ENCODE results near the gene GANC. TPM values are rescaled to one million over a fixed set of nuclear protein-coding genes. Genes with fewer than 3 reads are reported as not detected.

Gene GANC
- total RNA-seq, 1 donor from 2014 or later: 12.5 TPM

GRCh38 chr15:42329992-42330391 lies 57.0 kb downstream of the GANC start:
- no peaks in the 10 kb centered on the region for H3K27me3 Mint-ChIP-seq (ENCODE audit: low read depth, unreplicated experiment)
- DNase-seq (ENCODE audit: low read depth) (no peak), FAIRE-seq (no peak)
- no peak overlapping the region for H3K4me3 Mint-ChIP-seq (ENCODE audit: unreplicated experiment)
- Histone ChIP-seq H3K9ac (ENCODE audit: low read length) (no peak overlapping the region), H3K27ac (ENCODE audit: low read depth, low read length) (no peak overlapping the region), H2AFZ (ENCODE audit: low read depth, low read length) (no peak overlapping the region), H3K4me1 (ENCODE audit: insufficient read depth, low read length) (no peaks in the 10 kb centered on the region), H3K27me3 (ENCODE audit: insufficient read depth, low read length) (no peaks in the 10 kb centered on the region), H3K79me2 (ENCODE audit: insufficient read depth, low read length) (no peaks in the 10 kb centered on the region), H3K9me3 (ENCODE audit: insufficient read depth, low read depth, low read length) (no peaks in the 10 kb centered on the region), H3K36me3 (ENCODE audit: insufficient read depth, low read length) (no peaks in the 10 kb centered on the region), H3K4me2 (ENCODE audit: low read length) (no peak overlapping the region), H4K20me1 (ENCODE audit: insufficient read depth, low read length) (no peaks in the 10 kb centered on the region), H3K4me3 (ENCODE audit: insufficient read depth, low read depth, low read length) (no peak overlapping the region)
- TF ChIP-seq EZH2 (IDR thresholded peaks at IDR 0.05; ENCODE audit: insufficient read depth, low read length) (no peak), CTCF (IDR thresholded peaks at IDR 0.05; ENCODE audit: insufficient read depth, low read depth, low read length) (no peak)
- H3K36me3 Mint-ChIP-seq (ENCODE audit: low read depth, unreplicated experiment): peaks cover 3% of the 10 kb centered on the region
- H3K4me1 Mint-ChIP-seq (ENCODE audit: low read depth, unreplicated experiment): peaks cover 7% of the 10 kb centered on the region
- H3K9me3 Mint-ChIP-seq (ENCODE audit: unreplicated experiment): peaks cover 3% of the 10 kb centered on the region
- H3K27ac Mint-ChIP-seq (ENCODE audit: unreplicated experiment): no peak overlapping the region

- Mint-ChIP-seq H3K27ac (ENCODE audit: unreplicated experiment) (no peak overlapping the region), H3K27me3 (ENCODE audit: low read depth, unreplicated experiment) (no peaks in the 10 kb centered on the region), H3K4me1 (ENCODE audit: low read depth, unreplicated experiment) (peaks cover 7% of the 10 kb centered on the region), H3K9me3 (ENCODE audit: unreplicated experiment) (peaks cover 10% of the 10 kb centered on the region), H3K36me3 (ENCODE audit: low read depth, unreplicated experiment) (peaks cover 7% of the 10 kb centered on the region), H3K4me3 (ENCODE audit: unreplicated experiment) (no peak overlapping the region)
- no peaks in the 10 kb centered on the region for H3K79me2 ChIP-seq (ENCODE audit: insufficient read depth, low read length)
- FAIRE-seq: no peak
- no peak for TF ChIP-seq EZH2 (IDR thresholded peaks at IDR 0.05; ENCODE audit: insufficient read depth, low read length)
- no peak for TF ChIP-seq CTCF (IDR thresholded peaks at IDR 0.05; ENCODE audit: insufficient read depth, low read depth, low read length)
- H2AFZ ChIP-seq (ENCODE audit: low read depth, low read length): no peak overlapping the region
- no peak overlapping the region for H3K4me2 ChIP-seq (ENCODE audit: low read length)
- no peaks in the 10 kb centered on the region for H3K27me3 ChIP-seq (ENCODE audit: insufficient read depth, low read length)
- H3K9ac ChIP-seq (ENCODE audit: low read length): no peak overlapping the region
- H3K36me3 ChIP-seq (ENCODE audit: insufficient read depth, low read length): no peaks in the 10 kb centered on the region
- H3K4me1 ChIP-seq (ENCODE audit: insufficient read depth, low read length): no peaks in the 10 kb centered on the region
- H4K20me1 ChIP-seq (ENCODE audit: insufficient read depth, low read length): no peaks in the 10 kb centered on the region
- H3K9me3 ChIP-seq (ENCODE audit: insufficient read depth, low read depth, low read length): no peaks in the 10 kb centered on the region
- no peak overlapping the region for H3K27ac ChIP-seq (ENCODE audit: low read depth, low read length)
- no peak overlapping the region for H3K4me3 ChIP-seq (ENCODE audit: insufficient read depth, low read depth, low read length)
- peak; percentile 12 for DNase-seq (ENCODE audit: low read depth)
Measured at GRCh38 chr15:42331235-42331634, 58.2 kb downstream of the GANC start.

GRCh38 chr15:42332331-42332730 lies 59.3 kb downstream of the GANC start:
- Histone ChIP-seq H3K4me2 (ENCODE audit: low read length) (no peak overlapping the region), H3K4me1 (ENCODE audit: insufficient read depth, low read length) (no peaks in the 10 kb centered on the region), H3K36me3 (ENCODE audit: insufficient read depth, low read length) (no peaks in the 10 kb centered on the region), H3K27me3 (ENCODE audit: insufficient read depth, low read length) (no peaks in the 10 kb centered on the region), H3K27ac (ENCODE audit: low read depth, low read length) (no peak overlapping the region), H2AFZ (ENCODE audit: low read depth, low read length) (no peak overlapping the region), H4K20me1 (ENCODE audit: insufficient read depth, low read length) (no peaks in the 10 kb centered on the region), H3K9ac (ENCODE audit: low read length) (no peak overlapping the region), H3K4me3 (ENCODE audit: insufficient read depth, low read depth, low read length) (no peak overlapping the region), H3K79me2 (ENCODE audit: insufficient read depth, low read length) (no peaks in the 10 kb centered on the region), H3K9me3 (ENCODE audit: insufficient read depth, low read depth, low read length) (no peaks in the 10 kb centered on the region)
- peaks cover 7% of the 10 kb centered on the region for H3K36me3 Mint-ChIP-seq (ENCODE audit: low read depth, unreplicated experiment)
- no peak for TF ChIP-seq EZH2 (IDR thresholded peaks at IDR 0.05; ENCODE audit: insufficient read depth, low read length)
- no peak for TF ChIP-seq CTCF (IDR thresholded peaks at IDR 0.05; ENCODE audit: insufficient read depth, low read depth, low read length)
- peaks cover 7% of the 10 kb centered on the region for H3K4me1 Mint-ChIP-seq (ENCODE audit: low read depth, unreplicated experiment)
- FAIRE-seq: no peak
- H3K9me3 Mint-ChIP-seq (ENCODE audit: unreplicated experiment): peaks cover 16% of the 10 kb centered on the region
- H3K27ac Mint-ChIP-seq (ENCODE audit: unreplicated experiment): no peak overlapping the region
- DNase-seq (ENCODE audit: low read depth): peak; percentile 36
- no peak overlapping the region for H3K4me3 Mint-ChIP-seq (ENCODE audit: unreplicated experiment)
- no peaks in the 10 kb centered on the region for H3K27me3 Mint-ChIP-seq (ENCODE audit: low read depth, unreplicated experiment)
